ENCODE data around the gene TEAD3. TPM values are rescaled to one million over a fixed set of nuclear protein-coding genes. Genes with fewer than 3 reads are reported as not detected.

TEAD3 gene
- total and polyA plus RNA-seq, 7 donors: 14.4 to 95.8 (median 50.4) TPM

DNA sequence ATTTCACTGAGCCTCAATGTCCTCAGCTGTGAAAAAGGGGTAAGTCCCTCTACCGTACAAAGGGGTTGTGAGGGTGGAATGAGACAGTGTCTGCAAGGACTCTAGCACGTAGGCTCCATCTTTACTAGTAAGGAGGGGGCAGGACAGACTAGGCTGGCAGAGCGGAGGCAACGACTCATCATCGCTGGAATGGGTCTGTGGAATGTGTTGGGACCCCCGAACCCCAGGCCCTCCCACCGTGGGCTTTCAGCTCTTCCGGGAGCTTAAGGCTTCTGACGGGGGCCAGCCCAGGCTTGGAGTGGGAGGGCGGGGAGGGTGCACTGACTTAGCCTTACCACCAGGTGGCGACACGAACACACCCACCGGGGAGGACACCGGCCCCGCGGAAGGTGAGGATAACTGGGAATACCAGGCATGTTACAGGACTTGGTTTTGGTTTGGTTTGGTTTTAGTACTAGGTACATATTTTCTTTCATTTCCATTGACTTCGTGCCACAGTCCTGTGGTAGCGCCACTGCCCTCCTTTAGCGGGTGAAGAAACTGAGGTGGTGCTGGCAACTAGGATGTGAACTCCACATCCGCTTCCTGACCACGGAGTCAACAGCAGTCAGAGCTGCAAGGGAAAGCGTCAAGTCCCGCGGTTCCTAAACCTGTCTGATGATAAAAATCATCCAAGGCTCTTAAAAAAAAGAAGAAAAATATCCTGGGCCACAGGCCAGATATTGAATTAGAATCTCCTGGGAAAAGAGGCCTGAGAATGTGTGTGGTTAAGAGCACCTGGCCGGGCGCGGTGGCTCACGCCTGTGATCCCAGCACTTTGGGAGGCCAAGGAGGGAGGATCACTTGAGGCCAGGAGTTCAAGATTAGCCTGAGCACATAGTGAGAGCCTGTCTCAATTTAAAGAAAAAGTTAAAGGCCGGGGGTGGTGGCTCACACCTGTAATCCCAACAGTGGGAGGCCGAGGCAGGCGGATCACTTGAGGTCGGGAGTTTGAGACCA, 26.1 kb upstream of the TEAD3 start:
- peak overlapping the region in 1 of 4 donors; percentile 26 for H3K4me3 ChIP-seq
- TF ChIP-seq, protein P1, sequence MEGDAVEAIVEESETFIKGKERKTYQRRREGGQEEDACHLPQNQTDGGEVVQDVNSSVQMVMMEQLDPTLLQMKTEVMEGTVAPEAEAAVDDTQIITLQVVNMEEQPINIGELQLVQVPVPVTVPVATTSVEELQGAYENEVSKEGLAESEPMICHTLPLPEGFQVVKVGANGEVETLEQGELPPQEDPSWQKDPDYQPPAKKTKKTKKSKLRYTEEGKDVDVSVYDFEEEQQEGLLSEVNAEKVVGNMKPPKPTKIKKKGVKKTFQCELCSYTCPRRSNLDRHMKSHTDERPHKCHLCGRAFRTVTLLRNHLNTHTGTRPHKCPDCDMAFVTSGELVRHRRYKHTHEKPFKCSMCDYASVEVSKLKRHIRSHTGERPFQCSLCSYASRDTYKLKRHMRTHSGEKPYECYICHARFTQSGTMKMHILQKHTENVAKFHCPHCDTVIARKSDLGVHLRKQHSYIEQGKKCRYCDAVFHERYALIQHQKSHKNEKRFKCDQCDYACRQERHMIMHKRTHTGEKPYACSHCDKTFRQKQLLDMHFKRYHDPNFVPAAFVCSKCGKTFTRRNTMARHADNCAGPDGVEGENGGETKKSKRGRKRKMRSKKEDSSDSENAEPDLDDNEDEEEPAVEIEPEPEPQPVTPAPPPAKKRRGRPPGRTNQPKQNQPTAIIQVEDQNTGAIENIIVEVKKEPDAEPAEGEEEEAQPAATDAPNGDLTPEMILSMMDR (IDR thresholded peaks at IDR 0.05): peak; percentile 89 to 100 (median 96)
- TF ChIP-seq POLR2A (IDR thresholded peaks at IDR 0.05) (no peak), EP300 (IDR thresholded peaks at IDR 0.05) (no peak), POLR2AphosphoS5 (IDR thresholded peaks at IDR 0.05) (no peak)
- H3K9me3 ChIP-seq: no peaks in the 10 kb centered on the region
- DNase-seq: peak; percentile 88
- WGBS, 2 donors: 33 to 37% methylated on average over 32 of the region's 32 CpGs
- no peak overlapping the region for H3K27ac ChIP-seq
- H3K36me3 ChIP-seq: no peaks in the 10 kb centered on the region
- no peaks in the 10 kb centered on the region for H3K27me3 ChIP-seq
- intact Hi-C loops (cut with DNase I): loop anchor here (1.0 to 10.0 kb wide), 4 partner anchors 62 to 214 kb away; partner anchors contain the start of genes ARMC12 and FKBP5
- H3K4me1 ChIP-seq: peaks cover 0 to 9% (median 2%) of the 10 kb centered on the region in 4 donors

DNA sequence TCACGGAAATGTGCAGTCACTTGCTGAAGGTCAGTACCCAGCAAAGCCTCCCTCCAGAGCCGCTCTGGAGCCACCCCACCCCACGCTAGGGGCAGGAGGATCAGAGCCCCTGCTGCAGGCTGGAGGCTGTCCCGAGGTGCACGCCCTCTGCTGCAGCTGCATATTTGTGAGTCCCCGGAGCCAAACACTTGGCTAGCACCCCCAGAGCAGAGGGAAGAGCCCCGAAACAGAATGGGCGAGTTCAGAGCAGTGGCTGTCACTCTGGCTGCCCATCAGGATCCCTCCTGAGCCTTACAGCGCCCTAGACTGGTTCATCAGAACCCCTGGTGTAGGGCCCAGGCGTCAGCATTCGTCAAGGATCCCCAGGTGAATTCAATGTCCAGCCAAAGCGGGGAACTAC, 25.3 kb upstream of the TEAD3 start:
- no peak overlapping the region for H3K27ac ChIP-seq
- no peaks in the 10 kb centered on the region for H3K27me3 ChIP-seq
- H3K36me3 ChIP-seq: no peaks in the 10 kb centered on the region
- 82 to 86% methylated on average over 12 of the region's 12 CpGs for WGBS, 2 donors
- peaks cover 0 to 9% (median 2%) of the 10 kb centered on the region in 4 donors for H3K4me1 ChIP-seq
- no peak for TF ChIP-seq EP300 (IDR thresholded peaks at IDR 0.05)
- no peak for DNase-seq
- H3K9me3 ChIP-seq: no peaks in the 10 kb centered on the region
- intact Hi-C loops (cut with DNase I): loop anchor here (1.0 to 10.0 kb wide), 4 partner anchors 63 to 215 kb away; partner anchors contain the start of genes ARMC12 and FKBP5
- no peak overlapping the region for H3K4me3 ChIP-seq

DNA sequence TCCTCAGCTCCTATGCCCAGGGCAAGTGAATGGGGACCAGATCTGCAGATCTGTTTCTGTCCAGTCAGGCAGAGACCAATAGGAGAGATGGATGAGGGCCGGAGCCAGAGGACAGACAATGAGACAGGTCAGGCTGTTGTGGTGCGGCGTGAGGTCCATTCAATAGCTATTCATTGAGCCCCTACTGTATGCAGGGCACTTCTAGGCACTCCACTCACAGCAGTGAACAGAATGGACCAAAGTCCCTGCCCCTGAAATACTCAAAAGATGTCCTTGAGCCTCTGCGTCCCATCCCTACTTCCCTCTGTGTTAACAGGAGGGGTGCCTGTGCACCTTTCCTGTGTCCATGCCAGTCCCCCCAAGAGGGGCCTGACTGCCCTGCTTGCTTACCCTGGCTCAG, 24.4 kb upstream of the TEAD3 start:
- Histone ChIP-seq H3K36me3 (no peaks in the 10 kb centered on the region), H3K4me1 (peaks cover 0 to 9% (median 2%) of the 10 kb centered on the region in 4 donors), H3K9me3 (no peaks in the 10 kb centered on the region), H3K27me3 (no peaks in the 10 kb centered on the region), H3K27ac (no peak overlapping the region), H3K4me3 (no peak overlapping the region)
- 94 to 95% methylated on average over 4 of the region's 4 CpGs for WGBS, 2 donors
- no peak for TF ChIP-seq EP300 (IDR thresholded peaks at IDR 0.05)
- no peak for TF ChIP-seq POLR2AphosphoS5 (IDR thresholded peaks at IDR 0.05)
- TF ChIP-seq, protein P1 (IDR thresholded peaks at IDR 0.05): no peak
- TF ChIP-seq POLR2A (IDR thresholded peaks at IDR 0.05): no peak
- intact Hi-C loops (cut with DNase I): loop anchor here (5.0 to 10.0 kb wide), 2 partner anchors 104 to 166 kb away; partner anchors contain the start of gene FKBP5
- no peak for DNase-seq

DNA sequence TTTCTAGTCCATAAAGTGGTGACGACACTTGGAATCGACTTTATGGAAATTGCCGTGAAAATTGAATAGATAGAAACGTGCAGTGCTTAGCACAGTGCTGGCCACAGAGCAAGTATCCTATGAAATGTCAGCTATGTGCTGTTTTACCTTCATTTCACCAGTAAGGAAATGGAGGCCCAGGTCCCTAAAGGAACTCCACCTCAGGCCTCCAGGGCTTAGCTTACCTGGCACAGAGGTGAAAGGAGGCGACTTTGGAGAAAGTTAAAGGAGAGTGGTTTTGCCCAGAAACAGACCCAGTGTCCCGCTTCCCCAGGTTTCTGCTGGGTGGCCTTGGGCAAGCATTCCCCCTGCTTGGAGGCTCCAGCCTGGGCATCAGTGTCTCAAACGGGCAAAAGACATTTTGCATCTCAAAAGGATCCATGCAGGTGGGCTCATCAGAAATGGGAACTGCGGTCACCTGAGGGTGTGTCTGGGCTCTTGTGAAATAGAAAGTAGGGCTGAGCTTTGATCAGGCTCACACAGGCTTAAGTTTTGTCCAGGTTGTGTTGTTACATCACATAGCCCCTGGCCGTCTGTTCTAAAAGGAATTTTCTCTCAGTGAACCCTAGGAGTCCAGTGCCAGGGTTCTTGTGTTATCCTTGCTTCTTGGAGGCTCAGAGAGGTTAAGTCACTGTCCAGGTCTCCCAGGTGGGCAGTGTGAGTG, 22.6 kb upstream of the TEAD3 start:
- Histone ChIP-seq H3K36me3 (no peaks in the 10 kb centered on the region), H3K27ac (no peak overlapping the region), H3K27me3 (no peaks in the 10 kb centered on the region), H3K4me3 (no peak overlapping the region), H3K9me3 (no peaks in the 10 kb centered on the region), H3K4me1 (peaks cover 0 to 9% (median 2%) of the 10 kb centered on the region in 4 donors)
- no peak for DNase-seq
- intact Hi-C loops (cut with DNase I): loop anchor here (5.0 to 10.0 kb wide), 2 partner anchors 105 to 168 kb away; partner anchors contain the start of gene FKBP5
- TF ChIP-seq EP300 (IDR thresholded peaks at IDR 0.05) (no peak), POLR2AphosphoS5 (IDR thresholded peaks at IDR 0.05) (no peak), POLR2A (IDR thresholded peaks at IDR 0.05) (no peak)
- TF ChIP-seq, protein P1 (IDR thresholded peaks at IDR 0.05): no peak
- 87 to 90% methylated on average over 9 of the region's 9 CpGs for WGBS, 2 donors

Measured in sigmoid colon (tissue), 7 donors.